Skeletal muscle tissue (tissue), 4 donors: ENCODE results near the gene ARHGEF28. TPM values are rescaled to one million over a fixed set of nuclear protein-coding genes. Genes with fewer than 3 reads are reported as not detected.

ENCODE experiments used
- H3K27ac ChIP-seq: one replicate; pipeline ENCODE4 v1.7.0; 2013; ENCODE audit warnings: mild to moderate bottlenecking, low read depth, low read length, inconsistent platforms
- H3K27me3 ChIP-seq, 3 donors: one replicate each; pipeline ENCODE4 v1.7.0; 2013; ENCODE audit warnings: low read length in 3 of 3; ENCODE audit not compliant: control insufficient read depth in 3 of 3, insufficient read depth in 3 of 3
- H3K36me3 ChIP-seq, 3 donors: one replicate each; pipeline ENCODE4 v1.7.0; 2013; ENCODE audit warnings: low read length in 3 of 3; ENCODE audit not compliant: control insufficient read depth in 3 of 3, insufficient read depth in 3 of 3
- H3K4me1 ChIP-seq, 3 donors: one replicate each; pipeline ENCODE4 v1.7.0; 2013; ENCODE audit warnings: low read length in 3 of 3, mild to moderate bottlenecking in 3 of 3; ENCODE audit not compliant: control insufficient read depth in 3 of 3, insufficient read depth in 3 of 3
- H3K4me3 ChIP-seq, 3 donors: one replicate each; pipeline ENCODE4 v1.7.0; 2013; ENCODE audit warnings: low read length in 3 of 3
- H3K9ac ChIP-seq, 3 donors: one replicate each; pipeline ENCODE4 v1.7.0; 2013; ENCODE audit warnings: low read length in 3 of 3, mild to moderate bottlenecking in 3 of 3, moderate library complexity in 2 of 3, low read depth in 1 of 3
- H3K9me3 ChIP-seq, 3 donors: one replicate each; pipeline ENCODE4 v1.7.0; 2013; ENCODE audit warnings: low read length in 3 of 3; ENCODE audit not compliant: control insufficient read depth in 3 of 3
- total RNA-seq: library from RNA; depleted of rRNA; stranded (reverse); fragments of >200 nt; gene quantifications from one replicate; pipeline ENCODE4 v1.2.3, GENCODE V29; 2014
- donor health status: Osteomylitis.

ARHGEF28 gene
- total RNA-seq, 1 donor from 2014 or later = 8.4 TPM

DNA sequence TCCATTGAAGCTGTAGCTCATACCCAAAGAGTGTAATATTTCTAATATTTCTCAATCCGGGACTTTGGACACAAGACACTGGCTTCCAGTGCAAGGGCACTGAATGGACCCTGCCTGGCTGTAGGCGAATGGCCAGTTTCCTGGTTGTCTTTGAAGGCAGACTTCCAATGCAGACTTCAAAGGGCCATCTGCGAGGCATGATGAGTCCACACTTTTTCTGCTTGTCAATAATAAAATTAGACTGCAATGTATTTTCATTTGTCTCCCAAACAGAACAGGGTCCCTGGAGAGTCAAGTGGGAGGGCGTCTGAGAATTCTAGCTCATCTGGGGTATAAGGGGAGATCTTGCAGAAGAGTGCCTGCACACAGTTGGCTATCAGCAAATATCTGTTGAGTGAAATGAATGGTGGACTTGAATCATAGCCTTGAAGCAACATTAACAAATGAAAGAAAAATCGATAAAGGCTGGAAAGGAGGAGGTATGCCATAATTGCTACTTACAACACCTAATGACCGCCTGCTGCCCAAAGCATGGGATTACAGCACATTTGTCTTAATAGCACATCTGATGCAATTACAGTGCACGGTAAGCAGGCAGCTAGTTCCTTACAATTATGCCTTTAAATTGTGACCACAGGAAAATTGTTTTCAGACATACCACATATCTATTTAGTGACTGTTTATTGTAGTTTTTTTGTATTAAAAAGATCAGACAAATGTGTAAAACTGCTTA is 137.5 kb downstream of the ARHGEF28 start:
- H3K9me3 ChIP-seq = no peaks in the 10 kb centered on the region
- no peaks in the 10 kb centered on the region for H3K36me3 ChIP-seq
- no peak overlapping the region for H3K4me3 ChIP-seq
- no peak overlapping the region for H3K27ac ChIP-seq
- no peak overlapping the region for H3K9ac ChIP-seq
- no peaks in the 10 kb centered on the region for H3K27me3 ChIP-seq
- no peaks in the 10 kb centered on the region for H3K4me1 ChIP-seq

DNA sequence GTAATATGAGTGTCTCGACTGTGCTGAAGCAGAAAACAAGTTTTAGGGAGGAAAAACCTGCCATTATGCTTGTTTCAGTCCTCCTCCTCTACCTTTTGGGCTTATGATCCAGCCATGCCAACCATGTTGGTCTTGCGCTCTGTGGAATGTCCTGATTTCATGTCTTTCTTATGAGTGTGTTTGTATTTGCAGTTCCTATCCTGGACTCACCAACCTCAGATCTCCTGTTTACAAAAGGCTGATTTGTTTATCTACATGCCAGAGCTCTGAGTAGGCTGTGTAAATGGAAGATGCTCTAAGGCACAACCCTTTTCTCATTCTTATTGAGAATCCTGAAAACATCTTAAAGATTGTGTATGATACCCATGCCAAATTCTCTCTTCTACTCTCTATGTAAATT is 138.6 kb downstream of the ARHGEF28 start:
- no peaks in the 10 kb centered on the region for H3K27me3 ChIP-seq
- no peak overlapping the region for H3K27ac ChIP-seq
- H3K4me1 ChIP-seq = no peaks in the 10 kb centered on the region
- no peak overlapping the region for H3K4me3 ChIP-seq
- H3K9me3 ChIP-seq = no peaks in the 10 kb centered on the region
- H3K36me3 ChIP-seq = no peaks in the 10 kb centered on the region
- H3K9ac ChIP-seq = no peak overlapping the region

DNA sequence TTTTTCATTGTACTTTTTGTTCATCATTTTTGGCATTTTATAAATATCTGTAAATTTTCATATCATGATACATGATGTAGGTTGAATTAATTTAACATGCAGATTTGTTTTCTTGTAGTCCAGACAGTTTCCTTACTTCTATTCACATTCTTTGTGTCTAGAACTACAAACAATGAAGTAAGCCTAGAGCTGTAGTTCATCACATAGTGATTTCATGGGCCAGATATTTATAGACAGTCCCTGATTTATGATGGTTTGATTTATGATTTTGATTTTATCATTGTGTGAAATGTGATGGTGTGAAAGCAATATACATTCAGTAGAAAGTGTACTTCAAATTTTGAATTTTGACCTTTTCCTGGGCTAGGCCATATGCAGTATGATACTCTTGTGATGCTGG is 139.0 kb downstream of the ARHGEF28 start:
- Histone ChIP-seq H3K9ac (no peak overlapping the region), H3K36me3 (no peaks in the 10 kb centered on the region), H3K4me1 (peaks cover 0 to 2% (median 0%) of the 10 kb centered on the region in 3 donors), H3K27ac (no peak overlapping the region), H3K4me3 (no peak overlapping the region), H3K27me3 (no peaks in the 10 kb centered on the region), H3K9me3 (no peaks in the 10 kb centered on the region)

DNA sequence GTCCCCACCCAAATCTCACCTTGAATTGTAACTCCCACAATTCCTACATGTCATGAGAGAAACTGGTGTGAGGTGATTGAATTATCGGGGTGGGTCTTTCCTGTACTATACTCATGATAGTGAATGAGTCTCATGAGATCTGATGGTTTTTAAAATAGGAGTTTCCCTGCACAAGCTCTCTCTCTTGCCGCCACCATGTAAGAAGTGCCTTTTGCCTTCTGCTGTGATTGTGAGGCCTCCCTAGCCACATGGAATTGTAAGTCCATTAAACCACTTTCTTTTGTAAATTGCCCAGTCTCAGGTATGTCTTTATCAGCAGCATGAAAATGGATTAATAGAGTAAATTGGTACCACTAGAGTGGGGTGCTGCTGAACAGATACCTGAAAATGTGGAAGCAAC is 140.9 kb downstream of the ARHGEF28 start:
- Histone ChIP-seq H3K4me3 (no peak overlapping the region), H3K4me1 (peaks cover 0 to 6% (median 0%) of the 10 kb centered on the region in 3 donors), H3K36me3 (no peaks in the 10 kb centered on the region), H3K27me3 (no peaks in the 10 kb centered on the region), H3K27ac (no peak overlapping the region), H3K9me3 (no peaks in the 10 kb centered on the region), H3K9ac (no peak overlapping the region)

- Histone ChIP-seq H3K9me3 (no peaks in the 10 kb centered on the region), H3K4me3 (no peak overlapping the region), H3K9ac (no peak overlapping the region), H3K27me3 (no peaks in the 10 kb centered on the region), H3K27ac (no peak overlapping the region), H3K4me1 (peaks cover 0 to 6% (median 0%) of the 10 kb centered on the region in 3 donors), H3K36me3 (no peaks in the 10 kb centered on the region)
Measured at GRCh38 chr5:73770172-73771025, 144.4 kb downstream of the ARHGEF28 start.

- no peak overlapping the region for H3K9ac ChIP-seq
- no peak overlapping the region for H3K4me3 ChIP-seq
- H3K36me3 ChIP-seq = no peaks in the 10 kb centered on the region
- no peaks in the 10 kb centered on the region for H3K27me3 ChIP-seq
- H3K27ac ChIP-seq = no peak overlapping the region
- no peaks in the 10 kb centered on the region for H3K9me3 ChIP-seq
- H3K4me1 ChIP-seq = peaks cover 0 to 4% (median 0%) of the 10 kb centered on the region in 3 donors
Measured at GRCh38 chr5:73774924-73775323, 148.9 kb downstream of the ARHGEF28 start.

DNA sequence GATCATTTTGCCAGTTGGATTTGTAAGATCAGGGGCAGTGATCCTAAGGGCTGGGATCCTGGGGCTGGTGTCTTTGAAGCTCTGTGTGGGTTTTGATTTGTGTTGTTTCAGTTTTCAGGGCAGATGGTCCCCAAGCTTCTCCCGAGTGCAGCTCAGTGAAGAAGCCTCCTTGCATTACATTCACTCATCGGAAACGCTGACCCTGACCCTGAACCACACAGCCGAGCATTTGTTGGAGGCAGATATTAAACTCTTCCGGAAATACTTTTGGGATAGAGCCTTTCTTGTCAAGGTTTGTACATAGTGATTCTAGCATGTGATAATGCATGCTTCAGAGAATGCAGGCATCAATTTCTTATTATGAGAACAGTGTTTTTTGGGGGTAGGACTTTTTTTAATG is 150.4 kb downstream of the ARHGEF28 start:
- Histone ChIP-seq H3K9ac (no peak overlapping the region), H3K4me1 (no peaks in the 10 kb centered on the region), H3K27ac (no peak overlapping the region)

DNA sequence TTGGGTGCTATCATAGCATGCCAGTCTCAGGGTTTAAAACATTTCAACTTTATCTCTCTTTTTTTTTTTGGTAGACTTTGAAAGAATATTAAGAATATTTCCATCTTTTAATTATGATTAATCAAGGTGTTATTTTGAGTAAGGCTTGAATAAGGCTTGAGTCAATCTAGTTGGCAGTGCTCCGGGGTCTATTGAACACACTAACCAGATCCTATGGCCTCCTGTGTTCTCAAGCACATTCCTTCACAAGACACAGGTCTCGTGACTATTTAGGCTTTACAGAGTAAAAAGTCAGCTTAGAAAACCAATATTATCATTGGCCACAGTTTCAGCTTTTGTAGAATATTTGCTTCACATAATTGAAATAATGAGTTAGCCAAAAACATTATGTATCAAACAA is 151.2 kb downstream of the ARHGEF28 start:
- Histone ChIP-seq H3K27ac (no peak overlapping the region), H3K9ac (no peak overlapping the region), H3K4me3 (no peak overlapping the region), H3K4me1 (no peaks in the 10 kb centered on the region), H3K27me3 (no peaks in the 10 kb centered on the region), H3K9me3 (no peaks in the 10 kb centered on the region), H3K36me3 (no peaks in the 10 kb centered on the region)

More for the DNA sequence above, 150.4 kb downstream of the ARHGEF28 start:
- Histone ChIP-seq H3K36me3 (no peaks in the 10 kb centered on the region), H3K4me3 (no peak overlapping the region), H3K27me3 (no peaks in the 10 kb centered on the region), H3K9me3 (no peaks in the 10 kb centered on the region)

DNA sequence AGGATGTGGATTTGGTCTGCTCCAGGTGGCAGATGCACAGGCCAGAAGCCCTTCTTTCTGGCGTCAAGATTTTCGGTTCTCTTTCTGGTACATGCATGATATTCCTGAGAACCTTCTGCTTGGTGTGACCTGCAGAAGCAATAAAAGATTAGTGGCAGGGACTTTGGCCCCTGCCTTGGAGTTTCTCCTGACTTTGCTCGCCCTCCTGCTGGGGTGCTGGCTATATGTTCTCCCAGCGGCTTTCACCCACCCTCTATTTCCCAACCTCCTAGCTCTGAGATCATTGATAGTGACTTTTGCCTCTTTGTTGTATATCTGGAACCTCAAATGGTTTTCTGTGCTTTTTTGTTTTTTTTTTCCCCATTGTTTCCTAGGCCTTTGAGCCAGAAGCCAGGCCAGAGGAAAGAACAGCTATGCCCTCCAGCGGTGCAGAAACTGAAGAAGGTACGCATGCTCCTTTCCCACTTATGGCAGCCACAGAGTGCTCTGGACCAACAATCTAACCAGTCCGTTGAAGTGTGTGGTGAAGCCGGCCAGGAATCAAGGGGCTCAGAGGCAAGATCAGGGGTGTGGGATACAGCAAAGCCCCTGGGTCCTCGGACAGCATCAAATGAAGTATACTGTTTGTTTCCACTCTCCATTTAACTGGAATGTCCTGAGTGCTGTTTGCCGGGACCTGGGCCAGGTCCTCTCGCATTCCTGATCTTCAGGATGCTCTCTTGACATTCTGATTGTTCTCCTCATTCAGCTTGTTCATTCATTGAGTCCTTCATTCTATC is 154.5 kb downstream of the ARHGEF28 start:
- no peaks in the 10 kb centered on the region for H3K4me1 ChIP-seq
- H3K9me3 ChIP-seq = no peaks in the 10 kb centered on the region
- no peaks in the 10 kb centered on the region for H3K27me3 ChIP-seq
- H3K4me3 ChIP-seq = no peak overlapping the region
- no peaks in the 10 kb centered on the region for H3K36me3 ChIP-seq
- no peak overlapping the region for H3K9ac ChIP-seq
- no peak overlapping the region for H3K27ac ChIP-seq
